GM19193 (cell line): Measurements from ENCODE around the gene TRIM22.

ENCODE experiments used
- POLR2A ChIP-seq: IDR thresholded peaks from 4 replicates; pipeline ENCODE4 v1.6.1; 2011; ENCODE audit not compliant: insufficient read depth, insufficient read length; ENCODE audit errors: extremely low read depth

TRIM22 gene

GRCh38 chr11:5719703-5720495, 30.3 kb downstream of the TRIM22 start:
- no peak for TF ChIP-seq POLR2A

DNA sequence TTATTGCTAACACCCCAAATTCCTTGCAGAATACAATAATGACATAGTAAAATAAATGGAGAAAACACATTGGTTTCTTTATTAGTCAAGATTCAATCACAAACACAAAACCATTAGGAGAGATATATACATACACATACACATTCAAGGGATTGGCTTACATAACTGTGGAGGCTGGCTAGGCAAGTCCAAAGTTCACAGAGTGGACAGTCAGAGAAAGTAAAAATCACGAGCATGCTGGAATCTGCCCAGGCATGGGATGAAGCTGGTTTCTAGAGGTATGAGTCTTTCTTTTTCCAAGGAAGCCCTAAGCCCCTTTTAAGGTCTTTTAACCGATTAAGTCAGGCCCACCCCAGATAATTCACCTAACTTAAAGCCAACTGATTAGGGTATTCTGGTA, 33.0 kb downstream of the TRIM22 start:
- no peak for TF ChIP-seq POLR2A

GRCh38 chr11:5726351-5726750, 36.8 kb downstream of the TRIM22 start:
- TF ChIP-seq POLR2A = no peak

- no peak for TF ChIP-seq POLR2A
Measured at GRCh38 chr11:5727691-5728090, 38.1 kb downstream of the TRIM22 start.

DNA sequence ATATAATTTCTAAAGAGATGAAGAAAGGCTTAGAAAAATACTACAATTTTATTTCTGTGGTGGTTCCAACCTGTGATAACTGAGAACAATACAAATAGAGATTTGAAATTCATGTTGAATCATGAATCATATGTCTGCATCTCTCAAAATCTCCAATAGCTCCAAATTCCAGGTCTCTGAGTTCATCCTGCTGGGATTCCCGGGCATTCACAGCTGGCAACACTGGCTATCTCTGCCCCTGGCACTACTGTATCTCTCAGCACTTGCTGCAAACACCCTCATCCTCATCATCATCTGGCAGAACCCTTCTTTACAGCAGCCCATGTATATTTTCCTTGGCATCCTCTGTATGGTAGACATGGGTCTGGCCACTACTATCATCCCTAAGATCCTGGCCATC, 46.8 kb downstream of the TRIM22 start, which contains the start of gene OR56B1:
Gene OR56B1 (plus strand): TSS at position 53 of the 400 bp plus-strand sequence. CDS start 69 bp downstream, at position 122.
- no peak for TF ChIP-seq POLR2A

DNA sequence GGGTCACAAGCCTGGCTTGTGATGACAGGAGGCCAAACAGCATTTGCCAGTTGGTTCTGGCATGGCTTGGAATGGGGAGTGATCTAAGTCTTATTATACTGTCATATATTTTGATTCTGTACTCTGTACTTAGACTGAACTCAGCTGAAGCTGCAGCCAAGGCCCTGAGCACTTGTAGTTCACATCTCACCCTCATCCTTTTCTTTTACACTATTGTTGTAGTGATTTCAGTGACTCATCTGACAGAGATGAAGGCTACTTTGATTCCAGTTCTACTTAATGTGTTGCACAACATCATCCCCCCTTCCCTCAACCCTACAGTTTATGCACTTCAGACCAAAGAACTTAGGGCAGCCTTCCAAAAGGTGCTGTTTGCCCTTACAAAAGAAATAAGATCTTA, 47.5 kb downstream of the TRIM22 start:
- no peak for TF ChIP-seq POLR2A

GRCh38 chr11:5737670-5738392, 48.2 kb downstream of the TRIM22 start:
- no peak for TF ChIP-seq POLR2A

DNA sequence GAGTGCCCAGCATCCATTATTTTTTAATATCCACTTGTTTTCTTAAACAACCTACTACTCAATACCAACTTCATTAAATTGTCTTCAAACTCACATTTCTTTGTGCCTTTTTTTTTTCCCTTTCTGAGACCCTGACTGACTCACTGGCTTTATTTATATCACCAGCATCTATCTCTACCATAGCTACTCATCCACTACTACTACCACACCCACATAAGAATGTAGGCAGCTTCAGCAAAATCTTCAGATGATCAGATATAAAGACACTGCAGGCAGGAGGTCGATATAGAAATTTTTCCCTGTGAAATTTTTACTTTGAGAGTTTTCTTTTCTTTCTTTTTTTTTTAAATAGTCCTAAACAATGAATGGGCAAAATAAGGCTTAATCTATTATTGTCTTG, 48.8 kb downstream of the TRIM22 start:
- no peak for TF ChIP-seq POLR2A

- TF ChIP-seq POLR2A = no peak
Measured at GRCh38 chr11:5746614-5747013, 57.0 kb downstream of the TRIM22 start.

GRCh38 chr11:5749836-5750235, 60.2 kb downstream of the TRIM22 start:
- TF ChIP-seq POLR2A = no peak

GRCh38 chr11:5753943-5754342, 64.4 kb downstream of the TRIM22 start, which contains the start of gene OR52N4:
TSS of gene OR52N4 (plus strand) at chr11:5754243. CDS start at chr11:5754741, 498 bp downstream.
- no peak for TF ChIP-seq POLR2A
